Measurements from ENCODE around the gene PIAS2.
"Not testable (repeated sequence)": the region's sequence is repeated elsewhere in the genome, so short reads cannot be mapped to it uniquely, and the experiment has no call there.

PIAS2 gene

DNA sequence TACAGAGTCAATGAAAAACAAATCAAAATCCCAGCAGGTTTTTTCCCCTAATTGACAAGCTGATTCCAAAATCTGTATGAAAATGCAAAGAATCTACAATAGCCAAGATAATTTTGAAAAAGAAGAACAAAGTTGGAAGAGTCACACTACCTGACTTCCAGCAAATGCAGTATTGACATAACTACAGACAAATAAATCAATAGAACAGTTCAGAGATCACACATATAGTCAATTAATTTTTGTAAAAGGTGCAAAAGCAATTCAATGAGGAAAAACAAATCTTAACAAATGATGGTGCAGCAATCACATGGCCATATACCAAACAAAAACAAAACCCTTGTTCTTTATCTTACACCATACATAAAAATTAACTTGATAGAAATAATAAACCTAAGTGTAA, 85.9 kb downstream of the PIAS2 start:
- no peak for DNase-seq

DNA sequence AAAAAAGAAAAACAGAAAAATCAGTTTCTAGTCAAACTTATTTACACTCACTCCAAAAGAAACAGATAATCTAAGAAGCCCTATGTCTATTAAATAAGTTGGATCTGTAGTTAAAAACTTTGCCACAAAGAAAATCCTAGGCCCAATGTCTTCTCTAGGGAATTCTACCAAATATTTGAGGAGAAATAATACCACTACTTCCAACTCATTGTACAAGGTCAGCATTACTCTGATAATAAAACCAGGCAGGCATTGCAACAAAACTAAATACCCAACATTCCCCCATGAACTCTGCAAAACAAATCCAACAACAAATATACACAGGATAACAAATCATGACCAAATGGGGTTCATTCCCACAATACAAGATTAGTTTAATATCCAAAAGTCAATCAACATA, 86.7 kb downstream of the PIAS2 start:
- no peak for DNase-seq

GRCh38 chr18:46829947-46830346, 87.4 kb downstream of the PIAS2 start:
- no peak for DNase-seq

GRCh38 chr18:46829531-46829930, 87.8 kb downstream of the PIAS2 start:
- no peak for DNase-seq

GRCh38 chr18:46821856-46822711, 95.2 kb downstream of the PIAS2 start:
- no peak for DNase-seq

DNA sequence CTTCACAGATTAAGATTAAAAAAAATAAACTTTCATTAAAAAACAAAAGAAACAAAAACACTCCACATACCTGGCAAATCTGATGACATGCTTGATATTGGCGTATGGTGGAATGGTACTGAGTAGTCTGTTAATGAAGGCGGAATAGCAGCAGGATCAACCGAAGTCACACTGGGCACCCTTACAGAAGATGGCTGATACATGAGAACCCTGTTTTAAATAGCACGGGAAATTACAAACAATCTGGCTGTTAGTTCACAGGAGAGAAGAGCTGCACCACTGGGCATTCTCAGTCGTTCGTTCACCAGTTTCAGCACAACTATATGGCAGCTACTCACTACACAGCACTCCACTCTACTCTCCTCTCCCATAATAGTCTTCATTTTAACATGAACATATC, 96.4 kb downstream of the PIAS2 start:
- DNase-seq, result no peak

GRCh38 chr18:46815661-46816060, 101.6 kb downstream of the PIAS2 start:
- DNase-seq, result no peak

GRCh38 chr18:46814399-46814798, 102.9 kb downstream of the PIAS2 start:
- no peak for DNase-seq

GRCh38 chr18:46812311-46812710, 105.0 kb downstream of the PIAS2 start:
- DNase-seq, result no peak

DNA sequence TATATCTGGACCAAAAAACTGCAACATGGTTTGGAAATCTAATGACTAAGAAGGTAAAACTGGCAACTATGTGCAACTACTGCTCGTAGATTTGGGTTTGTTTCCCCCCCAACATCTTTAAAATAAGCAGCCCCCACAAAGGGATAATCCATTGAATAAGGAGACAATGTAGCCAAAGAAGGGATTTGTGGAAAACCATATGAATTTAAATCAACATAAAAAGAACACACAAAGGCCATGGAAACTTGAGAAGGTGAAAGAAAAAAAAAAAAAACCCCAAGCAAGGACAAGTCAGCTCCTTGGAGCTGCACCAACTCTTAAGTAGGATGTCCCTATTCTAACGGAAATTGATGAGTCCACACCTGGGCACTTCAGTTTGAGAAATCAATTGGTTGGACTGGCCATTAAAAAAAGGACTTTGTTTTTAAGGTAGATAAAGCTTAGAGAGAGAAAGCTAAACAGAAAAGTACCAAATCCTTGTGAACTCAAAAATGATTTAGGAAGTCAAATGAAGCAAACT, 106.8 kb downstream of the PIAS2 start:
- DNase-seq, result no peak

DNA sequence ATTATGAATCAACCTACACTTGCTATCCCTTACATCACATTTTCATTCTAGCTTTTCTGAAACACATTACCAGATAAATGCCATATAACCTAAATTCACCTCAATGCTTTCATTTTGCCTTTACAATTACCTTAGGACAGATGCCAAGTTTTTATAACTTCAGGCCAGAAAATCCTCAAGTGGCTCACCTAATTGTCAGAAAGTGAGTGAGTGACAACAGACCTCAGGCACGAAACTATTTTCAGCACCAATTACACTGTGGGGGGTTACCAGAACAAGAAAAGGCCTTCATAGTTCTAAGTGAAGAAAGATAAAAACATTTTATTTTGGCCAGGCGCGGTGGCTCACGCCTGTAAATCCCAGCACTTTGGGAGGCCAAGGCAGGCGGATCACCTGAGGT, 108.2 kb downstream of the PIAS2 start:
- no peak for DNase-seq

DNA sequence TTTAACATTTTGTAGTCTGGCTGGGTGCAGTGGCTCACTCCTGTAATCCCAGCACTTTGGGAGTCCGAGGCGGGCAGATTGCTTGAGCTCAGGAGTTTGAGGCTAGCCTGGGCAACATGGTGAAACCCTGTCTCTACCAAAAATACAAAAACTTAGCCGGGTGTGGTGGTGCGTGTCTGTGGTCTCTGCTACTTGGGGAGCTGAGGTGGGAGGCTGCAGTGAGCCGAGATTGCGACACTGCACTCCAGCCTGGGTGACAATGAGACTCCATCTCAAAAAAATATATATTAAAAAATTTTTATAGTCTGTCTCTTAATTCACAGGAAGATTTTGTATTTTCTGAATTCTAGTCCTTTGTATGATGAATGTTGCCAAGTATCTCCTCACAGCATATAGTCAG, 121.4 kb downstream of the PIAS2 start:
- not testable (repeated sequence) for DNase-seq

- no peak for DNase-seq
Measured at GRCh38 chr18:46794607-46795006, 122.7 kb downstream of the PIAS2 start.

- DNase-seq, result no peak
Measured at GRCh38 chr18:46793565-46793964, 123.7 kb downstream of the PIAS2 start.

GRCh38 chr18:46789088-46789487, 128.2 kb downstream of the PIAS2 start:
- no peak for DNase-seq

- no peak for DNase-seq
Measured at GRCh38 chr18:46787674-46788073, 129.6 kb downstream of the PIAS2 start.

GRCh38 chr18:46772357-46772756, 144.9 kb downstream of the PIAS2 start:
- DNase-seq, result no peak

DNA sequence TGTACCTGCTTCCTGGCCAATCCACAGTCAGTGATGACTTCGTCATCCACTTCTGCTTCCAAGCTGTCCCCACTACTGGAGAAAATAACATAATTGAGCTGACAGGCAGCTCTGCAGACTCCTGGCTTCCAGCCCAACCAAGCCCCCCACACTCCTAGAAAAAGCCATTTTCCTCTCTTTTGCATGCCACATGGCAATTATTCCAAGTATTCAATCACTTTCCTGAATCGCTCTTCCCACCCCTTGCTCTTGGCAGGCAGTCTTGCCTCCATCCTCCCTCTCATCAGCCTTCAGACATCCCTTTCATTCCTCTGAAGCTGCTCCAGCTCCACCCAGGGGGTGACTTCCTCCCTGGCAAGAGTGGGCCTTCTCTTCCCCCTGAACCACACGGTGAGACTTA, 146.2 kb downstream of the PIAS2 start:
- no peak for DNase-seq

DNA sequence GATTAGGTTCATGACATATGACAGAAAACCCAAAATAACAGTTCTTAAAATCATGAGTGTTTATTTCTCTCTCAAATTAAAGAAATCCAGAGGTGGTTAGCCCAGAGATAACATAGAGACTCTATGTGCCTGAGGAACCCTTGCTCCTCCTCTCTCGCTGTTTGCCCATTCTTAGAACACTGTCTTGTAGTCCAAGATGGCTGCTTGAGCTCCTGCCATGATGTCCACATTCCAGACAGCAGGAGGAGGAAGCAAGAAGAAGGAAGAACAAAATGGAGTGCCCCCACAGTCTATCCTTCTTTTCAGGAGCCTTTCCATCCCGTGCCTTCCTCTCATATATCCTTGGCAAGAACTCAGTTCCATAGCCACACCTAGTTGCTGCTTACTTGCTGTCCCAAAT, 146.6 kb downstream of the PIAS2 start:
- DNase-seq, result no peak

- DNase-seq, result no peak
Measured at GRCh38 chr18:46768166-46768921, 149.0 kb downstream of the PIAS2 start.

DNA sequence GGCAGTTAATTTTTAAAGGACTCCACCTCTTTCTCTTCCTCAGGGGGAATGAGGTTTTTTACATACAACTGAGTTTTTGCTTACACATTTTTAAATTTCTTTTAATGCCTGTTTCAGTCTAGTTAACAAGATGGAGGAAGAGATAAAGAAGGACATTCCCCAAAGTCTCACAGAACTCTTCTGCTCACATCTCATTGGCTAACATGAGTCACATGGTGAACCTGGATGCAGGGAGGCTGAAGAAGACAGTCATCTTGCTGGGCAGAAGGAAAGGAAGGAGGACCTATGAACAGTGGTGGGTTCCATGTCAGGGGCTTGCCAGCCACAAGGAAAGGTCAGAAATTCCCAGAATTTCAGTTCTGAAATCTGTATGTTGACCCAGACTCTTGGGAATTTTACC, 150.1 kb downstream of the PIAS2 start:
- no peak for DNase-seq

DNA sequence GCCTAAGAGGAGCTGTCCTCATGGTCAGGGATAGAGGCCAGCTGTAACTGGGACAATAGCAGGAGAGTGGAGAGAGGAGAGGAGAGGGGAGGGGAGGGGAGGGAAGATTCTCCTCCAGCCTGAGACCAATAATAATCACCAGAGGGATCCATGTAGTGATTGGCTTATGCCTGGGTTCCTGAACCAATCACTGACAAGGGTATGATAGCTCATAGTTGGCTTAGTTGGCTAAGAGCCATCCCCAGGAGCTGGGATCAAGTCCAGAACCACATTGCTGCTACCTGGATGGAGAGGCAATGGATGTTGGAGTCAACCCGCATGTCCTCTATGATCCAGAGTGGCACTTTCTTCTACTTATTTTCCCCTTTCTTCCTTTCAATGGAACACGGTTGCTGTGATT, 152.7 kb downstream of the PIAS2 start:
- no peak for DNase-seq

DNA sequence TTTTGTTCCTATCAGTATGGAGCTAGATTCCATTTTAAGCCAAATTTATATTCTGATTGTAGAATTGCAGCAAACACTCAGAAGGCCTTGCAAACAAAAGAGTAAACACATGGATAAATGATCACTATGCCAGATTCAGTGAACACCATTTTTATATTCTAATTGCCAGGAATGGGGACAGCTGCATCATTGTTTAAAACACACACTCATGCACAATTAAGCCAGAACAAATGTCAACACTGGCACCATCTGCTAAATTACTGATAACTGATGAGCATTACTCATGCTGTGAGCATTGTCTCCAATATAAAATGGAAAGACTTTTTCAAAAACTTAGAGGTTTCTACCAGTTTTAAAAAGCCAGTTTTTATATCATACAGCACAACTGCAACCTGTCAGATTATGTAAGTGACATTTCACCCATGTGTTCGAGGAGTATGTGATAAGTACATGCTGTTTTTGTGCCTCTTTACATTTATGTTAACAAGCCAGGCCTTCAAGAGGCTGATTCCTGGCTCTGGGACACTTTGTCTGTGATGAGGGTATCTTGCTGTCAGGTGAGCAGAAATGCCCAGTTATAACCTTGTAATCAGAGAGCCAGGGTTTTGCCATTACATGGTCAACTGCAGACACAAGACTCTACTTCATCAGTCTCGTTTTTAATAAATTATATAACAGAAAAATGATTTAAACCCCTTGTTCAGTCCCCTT, 156.1 kb downstream of the PIAS2 start:
- DNase-seq, result no peak
